ENCODE data around the gene CDO1.

CDO1 gene

DNA sequence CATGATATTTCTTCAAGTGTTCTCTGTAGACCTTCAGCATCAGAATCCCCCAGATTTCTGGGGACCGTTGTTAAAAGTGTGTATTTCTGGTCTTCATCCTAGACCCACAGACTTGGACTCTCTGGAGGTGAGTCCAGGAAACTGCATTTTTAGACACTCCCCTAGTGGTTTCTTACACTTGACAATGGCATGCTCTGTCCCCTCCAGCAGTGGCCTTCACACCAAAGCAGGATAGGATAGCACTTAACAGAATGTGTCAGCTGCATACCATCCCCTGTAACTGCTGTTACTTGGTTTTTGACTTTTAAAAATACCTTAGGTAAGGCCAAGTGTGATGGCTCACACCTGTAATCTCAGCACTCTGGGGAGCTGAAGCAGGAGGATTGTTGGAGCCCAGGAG, 20.8 kb downstream of the CDO1 start:
- in situ Hi-C loops (cut with MboI; ENCODE audit: low sequenced_read_pairs), result no loop called here

GRCh38 chr5:115788440-115788839, 28.0 kb downstream of the CDO1 start:
- in situ Hi-C loops (cut with MboI; ENCODE audit: low sequenced_read_pairs), result no loop called here

GRCh38 chr5:115787426-115787825, 29.0 kb downstream of the CDO1 start:
- in situ Hi-C loops (cut with MboI; ENCODE audit: low sequenced_read_pairs), result no loop called here

- in situ Hi-C loops (cut with MboI; ENCODE audit: low sequenced_read_pairs), result no loop called here
Observed at GRCh38 chr5:115785381-115786065, 30.9 kb downstream of the CDO1 start.

DNA sequence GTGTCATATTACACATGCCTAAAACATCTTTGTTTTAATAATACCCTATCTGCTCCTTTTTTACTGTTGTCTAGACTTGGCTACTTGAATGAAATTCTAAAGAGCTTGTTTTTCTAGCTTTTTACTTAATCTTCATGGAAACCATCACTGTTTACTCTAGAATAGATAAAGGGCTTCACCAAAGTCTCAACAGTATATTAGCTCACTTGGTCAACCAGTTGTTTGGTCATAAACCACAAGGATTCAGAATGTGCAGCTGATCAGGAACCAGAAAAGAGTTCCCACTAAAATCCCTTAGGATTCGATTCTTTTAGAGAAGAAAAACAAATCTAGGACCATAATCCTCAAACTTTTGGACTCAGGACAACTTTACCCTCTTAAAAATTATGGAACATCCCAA, 38.0 kb downstream of the CDO1 start:
- in situ Hi-C loops (cut with MboI; ENCODE audit: low sequenced_read_pairs), result no loop called here

DNA sequence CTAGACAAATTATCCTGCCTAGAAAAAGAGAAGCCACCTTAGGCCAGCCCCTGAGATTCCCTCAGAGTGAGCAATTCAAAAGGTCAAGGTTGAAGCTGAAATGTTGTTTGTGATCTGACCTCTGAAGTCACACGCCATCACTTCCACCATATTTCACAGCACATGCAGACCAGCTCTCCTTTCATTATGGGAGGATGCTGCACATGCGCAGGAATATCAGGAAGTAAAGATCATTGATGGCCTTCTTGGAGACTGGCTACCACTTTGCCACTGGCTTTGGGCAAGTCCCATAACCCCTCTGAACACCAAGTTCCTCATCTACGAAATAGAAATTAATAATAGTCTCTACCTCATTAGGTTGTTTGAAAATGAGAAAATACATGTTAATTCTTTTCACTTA, 39.5 kb downstream of the CDO1 start:
- in situ Hi-C loops (cut with MboI; ENCODE audit: low sequenced_read_pairs), result no loop called here

GRCh38 chr5:115775999-115776398, 40.5 kb downstream of the CDO1 start:
- in situ Hi-C loops (cut with MboI; ENCODE audit: low sequenced_read_pairs), result no loop called here

DNA sequence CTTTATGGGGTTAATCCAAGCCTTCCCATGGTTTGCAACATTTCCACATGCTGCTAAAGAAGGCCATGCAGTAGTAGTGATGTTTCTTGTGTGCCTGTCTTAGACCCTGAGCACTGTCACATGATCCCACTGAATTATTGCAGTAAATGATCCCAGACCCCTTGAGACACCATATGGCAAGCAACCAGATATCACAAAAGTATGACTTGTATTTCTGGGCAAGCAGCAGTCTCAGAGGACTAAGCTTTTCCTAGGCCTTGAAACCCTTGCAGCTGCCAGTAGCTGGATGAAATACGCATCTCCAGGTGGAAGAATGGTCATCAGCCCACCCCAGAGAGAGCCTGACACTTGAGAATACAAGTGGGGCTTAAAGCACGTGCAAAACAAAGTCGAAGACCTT, 41.8 kb downstream of the CDO1 start:
- in situ Hi-C loops (cut with MboI; ENCODE audit: low sequenced_read_pairs), result no loop called here

- in situ Hi-C loops (cut with MboI; ENCODE audit: low sequenced_read_pairs), result no loop called here
Observed at GRCh38 chr5:115772731-115773475, 43.6 kb downstream of the CDO1 start.

DNA sequence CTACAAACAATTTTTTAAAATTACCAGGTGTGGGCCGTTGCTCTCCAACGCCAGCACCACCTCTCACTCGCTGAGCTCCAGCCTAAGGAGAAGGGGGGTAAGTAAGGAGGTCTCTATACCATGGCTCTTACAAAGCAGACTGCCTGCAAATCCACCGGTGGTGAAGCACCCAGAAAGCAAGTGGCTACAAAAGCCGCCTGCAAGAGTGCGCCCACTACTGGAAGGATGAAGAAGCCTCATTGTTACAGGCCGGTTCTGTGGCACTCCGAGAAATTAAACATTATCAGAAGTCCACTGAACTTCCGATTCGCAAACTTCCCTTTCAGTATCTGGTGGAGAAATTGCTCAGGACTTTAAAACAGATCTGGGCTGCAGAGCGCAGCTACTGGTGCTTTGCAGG, 46.0 kb downstream of the CDO1 start:
- in situ Hi-C loops (cut with MboI; ENCODE audit: low sequenced_read_pairs), result no loop called here

DNA sequence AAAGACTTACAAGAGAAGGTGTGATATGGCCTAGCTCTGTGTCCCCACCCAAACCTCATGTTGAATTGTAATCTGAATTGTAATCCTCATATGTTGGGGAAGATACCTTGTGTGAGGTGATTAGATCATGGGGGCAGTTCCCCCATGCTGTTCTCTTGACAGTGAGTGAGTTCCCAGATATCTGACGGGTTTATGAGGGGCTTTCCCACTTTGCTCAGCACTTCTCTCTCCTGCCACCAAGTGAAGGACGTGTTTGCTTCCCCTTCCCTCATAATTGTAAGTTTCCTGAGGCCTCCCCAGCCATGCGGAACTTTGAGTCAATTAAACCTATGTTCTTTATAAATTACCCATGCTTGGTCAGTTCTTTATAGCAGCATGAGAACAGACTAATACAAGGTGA, 49.0 kb downstream of the CDO1 start:
- in situ Hi-C loops (cut with MboI; ENCODE audit: low sequenced_read_pairs), result no loop called here

- in situ Hi-C loops (cut with MboI; ENCODE audit: low sequenced_read_pairs), result no loop called here
Observed at GRCh38 chr5:115766608-115767007, 49.9 kb downstream of the CDO1 start.

GRCh38 chr5:115758356-115758755, 58.1 kb downstream of the CDO1 start:
- in situ Hi-C loops (cut with MboI; ENCODE audit: low sequenced_read_pairs), result no loop called here

DNA sequence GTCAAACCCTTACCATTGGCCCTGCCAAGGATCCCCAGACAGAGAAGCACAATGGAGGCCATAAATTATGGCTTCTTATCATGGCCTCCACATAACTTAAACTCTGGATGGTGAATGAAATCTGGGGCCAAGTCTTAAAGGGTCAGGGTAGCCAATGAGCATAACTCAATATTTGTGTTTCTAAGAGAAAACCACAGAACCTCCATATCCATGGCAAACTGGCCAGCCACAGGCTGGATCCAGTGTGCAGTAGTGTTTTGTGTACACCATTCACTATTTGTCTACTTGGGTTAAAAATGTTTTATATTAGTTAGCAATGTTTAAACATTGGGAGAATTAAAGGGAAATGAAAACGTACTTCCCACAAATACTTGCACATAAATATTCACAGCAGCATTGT, 60.8 kb downstream of the CDO1 start:
- in situ Hi-C loops (cut with MboI; ENCODE audit: low sequenced_read_pairs), result no loop called here

Measured in hTERT RPE-1 (cell line).